K562 (cell line): ENCODE results near the gene RNASEH1. TPM values are rescaled to one million over a fixed set of nuclear protein-coding genes. Genes with fewer than 3 reads are reported as not detected.

Experiments
- ATAC-seq: fragments of 200-7000 bp; cut with Tn5 transposase; 3 replicates; pipeline ENCODE4 v1.9.1; 2020; ENCODE audit warnings: moderate library complexity
- BruUV-seq: library from RNA; stranded (reverse); fragments of 400-500 nt; replicated peaks from 2 replicates; lab custom pipeline; 2021; lab: Mats Ljungman, UMichigan
- CTCF ChIA-PET: fragments of 300-600 bp; formaldehyde crosslinking; extraction: SDS; loops from one replicate; lab custom pipeline; 2021; ENCODE audit warnings: low intra/inter-chr PET ratio; lab: Yijun Ruan, JAX
- POLR2A ChIA-PET: fragments of 300-600, 350-650 bp; sonication (Branson Sonifier 250); formaldehyde crosslinking; extraction: SDS; loops from one replicate; lab custom pipeline; 2021; ENCODE audit warnings: antibody characterized with exemption, inconsistent platforms; lab: Yijun Ruan, JAX
- DNase-seq, 4 experiments: peaks; one replicate each; pipeline versions ENCODE4 v3.0.0 to v3.0.0-alpha.2; 2011 to 2018; ENCODE audit warnings: low spot score in 3 of 4, mixed read lengths in 3 of 4; ENCODE audit errors: extremely low read depth in 1 of 4
- FAIRE-seq: peaks from 2 replicates; lab custom pipeline; 2011; peaks lifted over from hg19 to GRCh38; lab: Jason Lieb, UNC
- H2AFZ ChIP-seq: 2 replicates; pipeline ENCODE4 v1.6.0; 2011; ENCODE audit warnings: low read depth, low read length, control low read depth, inconsistent platforms
- H3K27ac ChIP-seq: fragments of 200-600 bp; 3 replicates; pipeline ENCODE4 v1.8.0; 2011; ENCODE audit warnings: low read depth, mild to moderate bottlenecking, control low read depth, inconsistent platforms, low read length, moderate library complexity, mixed read lengths; ENCODE audit errors: extremely low read depth
- H3K27me3 ChIP-seq, 2 experiments: fragments of 300-600 bp in 1 of 2; 2 replicates in 1 of 2; 3 replicates in 1 of 2; pipeline versions ENCODE4 v1.6.0 to v1.8.0; 2011; ENCODE audit warnings: inconsistent platforms in 2 of 2, low read length in 2 of 2, mild to moderate bottlenecking in 1 of 2, mixed read lengths in 1 of 2, moderate library complexity in 1 of 2; ENCODE audit not compliant: control insufficient read depth in 2 of 2, insufficient read depth in 2 of 2
- H3K36me3 ChIP-seq: fragments of 300-600 bp; 3 replicates; pipeline ENCODE4 v1.8.0; 2011; ENCODE audit warnings: mild to moderate bottlenecking, low read length, inconsistent platforms; ENCODE audit not compliant: control insufficient read depth, insufficient read depth
- H3K4me1 ChIP-seq, 2 experiments: fragments of 200-600 bp in 1 of 2; replicated peaks in 1 of 2; 2 replicates in 1 of 2; 3 replicates in 1 of 2; pipeline versions ENCODE4 v1.5.1 to v1.8.0; 2011; ENCODE audit warnings: inconsistent platforms in 2 of 2, low read length in 2 of 2, mild to moderate bottlenecking in 1 of 2, mixed read lengths in 1 of 2, moderate library complexity in 1 of 2; ENCODE audit not compliant: control insufficient read depth in 2 of 2, insufficient read depth in 2 of 2
- H3K4me2 ChIP-seq: 2 replicates; pipeline ENCODE4 v1.6.1; 2011; ENCODE audit warnings: low read length, control low read depth, inconsistent platforms, mixed read lengths; ENCODE audit not compliant: insufficient read depth
- H3K4me3 ChIP-seq: fragments of 200-600 bp; sonication (generic), shearing (Covaris generic); 2 replicates; pipeline ENCODE4 v1.5.1; 2016; ENCODE audit warnings: control low read depth, inconsistent platforms
- H3K79me2 ChIP-seq: fragments of 200-600 bp; 3 replicates; pipeline ENCODE4 v1.8.0; 2011; ENCODE audit warnings: low read length, inconsistent platforms; ENCODE audit not compliant: control insufficient read depth, insufficient read depth
- H3K9ac ChIP-seq, 2 experiments: 2 replicates each; pipeline versions ENCODE4 v1.6.0 to v1.6.1; 2011; ENCODE audit warnings: low read depth in 2 of 2, low read length in 2 of 2, control low read depth in 1 of 2, inconsistent platforms in 1 of 2, mild to moderate bottlenecking in 1 of 2, mixed read lengths in 1 of 2; ENCODE audit not compliant: insufficient read depth in 1 of 2
- H3K9me1 ChIP-seq: one replicate; pipeline ENCODE4 v1.6.0; 2011; ENCODE audit warnings: inconsistent platforms, mild to moderate bottlenecking, low read length, moderate library complexity; ENCODE audit not compliant: control insufficient read depth, insufficient read depth
- H3K9me3 ChIP-seq: replicated peaks from 2 replicates; pipeline ENCODE4 v1.5.1; 2011; ENCODE audit warnings: low read depth, low read length, inconsistent platforms; ENCODE audit not compliant: control insufficient read depth, insufficient read depth
- H4K20me1 ChIP-seq: replicated peaks from 2 replicates; pipeline ENCODE4 v1.6.1; 2011; ENCODE audit warnings: low read length, inconsistent platforms, mixed read lengths; ENCODE audit not compliant: control insufficient read depth, insufficient read depth
- ELF4 ChIP-seq: fragments of 450-650 bp; formaldehyde crosslinking; IDR thresholded peaks from 2 replicates; pipeline ENCODE4 v1.4.0; 2022; ENCODE audit warnings: missing genetic modification characterization
- HDAC1 ChIP-seq, 2 experiments: fragments of 450-650 bp; IDR thresholded peaks; 2 replicates each; pipeline ENCODE4 v1.6.1; 2016 to 2017; ENCODE audit warnings: inconsistent platforms in 1 of 2, mild to moderate bottlenecking in 1 of 2, moderate library complexity in 1 of 2
- HDAC6 ChIP-seq: IDR thresholded peaks from 2 replicates; pipeline ENCODE4 v1.6.1; 2012; ENCODE audit warnings: low read depth, mild to moderate bottlenecking, control low read depth, inconsistent platforms, low read length, moderate library complexity
- IFI16 ChIP-seq: fragments of 250-450 bp; sonication (Bioruptor Pico); IDR thresholded peaks from 2 replicates; pipeline ENCODE4 v2.1.2; 2022; ENCODE audit warnings: mild to moderate bottlenecking, inconsistent platforms
- IRF9 ChIP-seq: fragments of 450-650 bp; IDR thresholded peaks from 2 replicates; pipeline ENCODE4 v1.6.1; 2016; ENCODE audit warnings: missing biosample characterization, missing genetic modification characterization
- NR2C2 ChIP-seq, 2 experiments: fragments of 200-800 bp in 1 of 2; sonication (Bioruptor generic) in 1 of 2; sonication (generic) in 1 of 2; formaldehyde crosslinking in 1 of 2; IDR thresholded peaks; 2 replicates each; pipeline versions ENCODE4 v1.6.1 to v1.8.0; 2016 to 2022; ENCODE audit warnings: mild to moderate bottlenecking in 1 of 2, missing compliant biosample characterization in 1 of 2, missing genetic modification characterization in 1 of 2, missing genetic modification reagents in 1 of 2
- PHF20 ChIP-seq: fragments of 450-650 bp; IDR thresholded peaks from 2 replicates; pipeline ENCODE4 v1.6.1; 2018; ENCODE audit not compliant: partially characterized antibody
- TRIM24 ChIP-seq, 2 experiments: fragments of 450-650 bp; IDR thresholded peaks; 2 replicates each; pipeline ENCODE4 v1.6.1; 2016
- WGBS: fragments of 100-300 bp; shearing (Covaris generic); methylation state at CpG from one replicate; pipeline ENCODE4 v1.1.6; 2016; ENCODE audit warnings: low coverage, mixed read lengths; ENCODE audit not compliant: insufficient coverage; ENCODE audit errors: missing lambda C conversion rate; 5-methylcytosine and 5-hydroxymethylcytosine counted together
- in situ Hi-C: fragments of 300-500 bp; cut with MboI; formaldehyde crosslinking; loops from 4 replicates; pipeline ENCODE4 v1.15.0; 2018; ENCODE audit warnings: inconsistent platforms, mixed read lengths
- intact Hi-C: fragments of 100-400 bp; cut with micrococcal nuclease; formaldehyde crosslinking; loops from 2 replicates; pipeline ENCODE4 v1.14.2; 2022
- polyA plus RNA-seq, 8 experiments: library from polyadenylated mRNA; depleted of rRNA in 4 of 8; stranded (reverse) in 5 of 8; unstranded in 3 of 8; fragments of >200 nt; fragmentation: Nextera tagmentation in 2 of 8; fragmentation: Illumina TruSeq in 1 of 8; extraction: Ambion mirVana in 2 of 8; extraction: Trizol in 1 of 8; gene quantifications; 2 replicates each; pipeline versions ENCODE4 v1.2.1 to v1.2.3, GENCODE V29; 2011 to 2014; ENCODE audit warnings: inconsistent platforms in 1 of 8, missing spikeins in 1 of 8
- total RNA-seq, 7 experiments: library from RNA; depleted of rRNA in 6 of 7; stranded (reverse); fragments of >200 nt in 6 of 7; fragmentation: Illumina TruSeq in 2 of 7; extraction: Trizol in 2 of 7; gene quantifications; 2 replicates each; pipeline versions ENCODE4 v1.2.1 to v1.2.3, GENCODE V29; 2011 to 2021; ENCODE audit warnings: low replicate concordance in 1 of 7
- TF ChIP-seq, protein P1 (sequence below): fragments of 450-650 bp; IDR thresholded peaks from 2 replicates; pipeline ENCODE4 v1.6.1; 2017; ENCODE audit warnings: antibody characterized with exemption
- TF ChIP-seq, protein P2 (sequence below): sonication (generic); formaldehyde crosslinking; IDR thresholded peaks from 2 replicates; pipeline ENCODE4 v1.8.1; 2023; ENCODE audit warnings: mild to moderate bottlenecking, missing genetic modification reagents
- TF ChIP-seq, protein P3 (sequence below): sonication (generic); formaldehyde crosslinking; IDR thresholded peaks from 2 replicates; pipeline ENCODE4 v1.8.0; 2022; ENCODE audit warnings: mild to moderate bottlenecking, missing genetic modification reagents

Gene RNASEH1
- total and polyA plus RNA-seq, 9 of the 15 experiments (the other 6 are each of a cell fraction or from before 2014, with no cell fraction given) = 25.7 to 47.5 (median 42.8) TPM

- H3K4me3 ChIP-seq = no peak overlapping the region
- H3K27ac ChIP-seq = no peak overlapping the region; the same call in 2 of the 3 replicates
- DNase-seq (no peak), FAIRE-seq (no peak), ATAC-seq (no peak)
- BruUV-seq = no TSS peak
- POLR2A ChIA-PET = interaction anchor here (0.5 to 1.6 kb wide), 2 partner anchors 8 to 167 kb away, joined by 3 to 5 read pairs; partner anchors contain the start of gene ADI1
- in situ Hi-C loops = no loop called here
- H3K36me3 ChIP-seq = peaks cover 8% of the 10 kb centered on the region; the same call in 2 of the 3 replicates
- H3K9ac ChIP-seq = no peak overlapping the region
- H3K27me3 ChIP-seq = no peaks in the 10 kb centered on the region; a peak in 1 of 5 replicates
- intact Hi-C loops = no loop called here
- H3K9me1 ChIP-seq = no peaks in the 10 kb centered on the region
- peaks cover 10 to 11% of the 10 kb centered on the region in 2 experiments for H3K4me1 ChIP-seq
- peaks cover 6% of the 10 kb centered on the region for H3K9me3 ChIP-seq
- 93% methylated on average over 20 of the region's 40 CpGs for WGBS
- no peaks in the 10 kb centered on the region for H3K79me2 ChIP-seq
- no peak overlapping the region for H3K4me2 ChIP-seq
- no peak overlapping the region for H2AFZ ChIP-seq
- CTCF ChIA-PET = no interaction called here
- H4K20me1 ChIP-seq = peaks cover 4% of the 10 kb centered on the region; the same call in 1 of the 2 replicates
- TF ChIP-seq PHF20 (peak; percentile 20), IFI16 (CRISPR knock-in tag) (no peak), NR2C2 (CRISPR knock-in tag; IDR thresholded peaks at IDR 0.05) (0 out of 2 replicates have a peak, but pooled peaks have one; percentile 22), NR2C2 (tag; IDR thresholded peaks at IDR 0.05) (no peak), HDAC1 (IDR thresholded peaks at IDR 0.05) (0 out of 4 replicates have a peak, but pooled peaks of 1 of the 2 experiments have one; percentile 5), IRF9 (tag) (no peak), TRIM24 (IDR thresholded peaks at IDR 0.05) (peak in 1 of 2 experiments; percentile 9; a peak in 1 of 4 replicates), ELF4 (CRISPR knock-in tag) (peak; percentile 48), HDAC6 (0 out of 2 replicates have a peak, but pooled peaks have one; percentile 12)
- TF ChIP-seq, protein P1, sequence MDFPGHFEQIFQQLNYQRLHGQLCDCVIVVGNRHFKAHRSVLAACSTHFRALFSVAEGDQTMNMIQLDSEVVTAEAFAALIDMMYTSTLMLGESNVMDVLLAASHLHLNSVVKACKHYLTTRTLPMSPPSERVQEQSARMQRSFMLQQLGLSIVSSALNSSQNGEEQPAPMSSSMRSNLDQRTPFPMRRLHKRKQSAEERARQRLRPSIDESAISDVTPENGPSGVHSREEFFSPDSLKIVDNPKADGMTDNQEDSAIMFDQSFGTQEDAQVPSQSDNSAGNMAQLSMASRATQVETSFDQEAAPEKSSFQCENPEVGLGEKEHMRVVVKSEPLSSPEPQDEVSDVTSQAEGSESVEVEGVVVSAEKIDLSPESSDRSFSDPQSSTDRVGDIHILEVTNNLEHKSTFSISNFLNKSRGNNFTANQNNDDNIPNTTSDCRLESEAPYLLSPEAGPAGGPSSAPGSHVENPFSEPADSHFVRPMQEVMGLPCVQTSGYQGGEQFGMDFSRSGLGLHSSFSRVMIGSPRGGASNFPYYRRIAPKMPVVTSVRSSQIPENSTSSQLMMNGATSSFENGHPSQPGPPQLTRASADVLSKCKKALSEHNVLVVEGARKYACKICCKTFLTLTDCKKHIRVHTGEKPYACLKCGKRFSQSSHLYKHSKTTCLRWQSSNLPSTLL = 0 out of 2 replicates have a peak, but pooled peaks have one; percentile 31
- TF ChIP-seq, protein P2, sequence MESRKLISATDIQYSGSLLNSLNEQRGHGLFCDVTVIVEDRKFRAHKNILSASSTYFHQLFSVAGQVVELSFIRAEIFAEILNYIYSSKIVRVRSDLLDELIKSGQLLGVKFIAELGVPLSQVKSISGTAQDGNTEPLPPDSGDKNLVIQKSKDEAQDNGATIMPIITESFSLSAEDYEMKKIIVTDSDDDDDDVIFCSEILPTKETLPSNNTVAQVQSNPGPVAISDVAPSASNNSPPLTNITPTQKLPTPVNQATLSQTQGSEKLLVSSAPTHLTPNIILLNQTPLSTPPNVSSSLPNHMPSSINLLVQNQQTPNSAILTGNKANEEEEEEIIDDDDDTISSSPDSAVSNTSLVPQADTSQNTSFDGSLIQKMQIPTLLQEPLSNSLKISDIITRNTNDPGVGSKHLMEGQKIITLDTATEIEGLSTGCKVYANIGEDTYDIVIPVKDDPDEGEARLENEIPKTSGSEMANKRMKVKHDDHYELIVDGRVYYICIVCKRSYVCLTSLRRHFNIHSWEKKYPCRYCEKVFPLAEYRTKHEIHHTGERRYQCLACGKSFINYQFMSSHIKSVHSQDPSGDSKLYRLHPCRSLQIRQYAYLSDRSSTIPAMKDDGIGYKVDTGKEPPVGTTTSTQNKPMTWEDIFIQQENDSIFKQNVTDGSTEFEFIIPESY (CRISPR knock-in tag) = peak; percentile 93
- TF ChIP-seq, protein P3, sequence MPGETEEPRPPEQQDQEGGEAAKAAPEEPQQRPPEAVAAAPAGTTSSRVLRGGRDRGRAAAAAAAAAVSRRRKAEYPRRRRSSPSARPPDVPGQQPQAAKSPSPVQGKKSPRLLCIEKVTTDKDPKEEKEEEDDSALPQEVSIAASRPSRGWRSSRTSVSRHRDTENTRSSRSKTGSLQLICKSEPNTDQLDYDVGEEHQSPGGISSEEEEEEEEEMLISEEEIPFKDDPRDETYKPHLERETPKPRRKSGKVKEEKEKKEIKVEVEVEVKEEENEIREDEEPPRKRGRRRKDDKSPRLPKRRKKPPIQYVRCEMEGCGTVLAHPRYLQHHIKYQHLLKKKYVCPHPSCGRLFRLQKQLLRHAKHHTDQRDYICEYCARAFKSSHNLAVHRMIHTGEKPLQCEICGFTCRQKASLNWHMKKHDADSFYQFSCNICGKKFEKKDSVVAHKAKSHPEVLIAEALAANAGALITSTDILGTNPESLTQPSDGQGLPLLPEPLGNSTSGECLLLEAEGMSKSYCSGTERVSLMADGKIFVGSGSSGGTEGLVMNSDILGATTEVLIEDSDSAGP (CRISPR knock-in tag) = peak; percentile 65; the same call in 1 of the 2 replicates
Observed at GRCh38 chr2:3527886-3528785, 30.0 kb downstream of the RNASEH1 start.
